ENCODE data around the gene BMPR1B.

BMPR1B gene

GRCh38 chr4:94962484-94962883 is 204.7 kb downstream of the BMPR1B start:
- Histone ChIP-seq H3K36me3 (ENCODE audit: control insufficient read depth in 1 of 2, insufficient read depth in 2 of 2, low read length in 2 of 2) (no peaks in the 10 kb centered on the region), H3K27ac (ENCODE audit: low read length) (no peak overlapping the region), H3K9me3 (ENCODE audit: control insufficient read depth in 1 of 2, low read length in 2 of 2) (peaks cover 0 to 4% of the 10 kb centered on the region in 2 donors), H3K27me3 (ENCODE audit: low read depth, low read length) (no peaks in the 10 kb centered on the region), H3K4me3 (ENCODE audit: low read depth in 1 of 2, low read length in 2 of 2) (no peak overlapping the region), H3K4me1 (ENCODE audit: control insufficient read depth in 1 of 2, insufficient read depth in 2 of 2, low read length in 2 of 2) (no peaks in the 10 kb centered on the region)

- no peaks in the 10 kb centered on the region for H3K36me3 ChIP-seq (ENCODE audit: control insufficient read depth in 1 of 2, insufficient read depth in 2 of 2, low read length in 2 of 2)
- no peaks in the 10 kb centered on the region for H3K4me1 ChIP-seq (ENCODE audit: control insufficient read depth in 1 of 2, insufficient read depth in 2 of 2, low read length in 2 of 2)
- peaks cover 0 to 4% of the 10 kb centered on the region in 2 donors for H3K9me3 ChIP-seq (ENCODE audit: control insufficient read depth in 1 of 2, low read length in 2 of 2)
- no peak overlapping the region for H3K27ac ChIP-seq (ENCODE audit: low read length)
- H3K27me3 ChIP-seq (ENCODE audit: low read depth, low read length): no peaks in the 10 kb centered on the region
- no peak overlapping the region for H3K4me3 ChIP-seq (ENCODE audit: low read depth in 1 of 2, low read length in 2 of 2)
These were observed 208.1 kb downstream of the BMPR1B start for GRCh38 chr4:94965852-94966251.

GRCh38 chr4:94968493-94968892 is 210.7 kb downstream of the BMPR1B start:
- no peaks in the 10 kb centered on the region for H3K36me3 ChIP-seq (ENCODE audit: control insufficient read depth in 1 of 2, insufficient read depth in 2 of 2, low read length in 2 of 2)
- H3K27ac ChIP-seq (ENCODE audit: low read length): no peak overlapping the region
- no peak overlapping the region for H3K4me3 ChIP-seq (ENCODE audit: low read depth in 1 of 2, low read length in 2 of 2)
- no peaks in the 10 kb centered on the region for H3K27me3 ChIP-seq (ENCODE audit: low read depth, low read length)
- H3K4me1 ChIP-seq (ENCODE audit: control insufficient read depth in 1 of 2, insufficient read depth in 2 of 2, low read length in 2 of 2): no peaks in the 10 kb centered on the region
- H3K9me3 ChIP-seq (ENCODE audit: control insufficient read depth in 1 of 2, low read length in 2 of 2): peaks cover 0 to 2% of the 10 kb centered on the region in 2 donors

- H3K9me3 ChIP-seq (ENCODE audit: control insufficient read depth in 1 of 2, low read length in 2 of 2): no peaks in the 10 kb centered on the region
- no peaks in the 10 kb centered on the region for H3K4me1 ChIP-seq (ENCODE audit: control insufficient read depth in 1 of 2, insufficient read depth in 2 of 2, low read length in 2 of 2)
- no peaks in the 10 kb centered on the region for H3K27me3 ChIP-seq (ENCODE audit: low read depth, low read length)
- no peak overlapping the region for H3K4me3 ChIP-seq (ENCODE audit: low read depth in 1 of 2, low read length in 2 of 2)
- H3K27ac ChIP-seq (ENCODE audit: low read length): no peak overlapping the region
- no peaks in the 10 kb centered on the region for H3K36me3 ChIP-seq (ENCODE audit: control insufficient read depth in 1 of 2, insufficient read depth in 2 of 2, low read length in 2 of 2)
These were observed 212.9 kb downstream of the BMPR1B start for GRCh38 chr4:94970650-94971049.

GRCh38 chr4:94974773-94975172 is 217.0 kb downstream of the BMPR1B start:
- no peak overlapping the region for H3K27ac ChIP-seq (ENCODE audit: low read length)
- no peaks in the 10 kb centered on the region for H3K36me3 ChIP-seq (ENCODE audit: control insufficient read depth in 1 of 2, insufficient read depth in 2 of 2, low read length in 2 of 2)
- no peaks in the 10 kb centered on the region for H3K9me3 ChIP-seq (ENCODE audit: control insufficient read depth in 1 of 2, low read length in 2 of 2)
- H3K27me3 ChIP-seq (ENCODE audit: low read depth, low read length): no peaks in the 10 kb centered on the region
- no peak overlapping the region for H3K4me3 ChIP-seq (ENCODE audit: low read depth in 1 of 2, low read length in 2 of 2)
- H3K4me1 ChIP-seq (ENCODE audit: control insufficient read depth in 1 of 2, insufficient read depth in 2 of 2, low read length in 2 of 2): no peaks in the 10 kb centered on the region

- H3K27ac ChIP-seq (ENCODE audit: low read length): no peak overlapping the region
- no peak overlapping the region for H3K4me3 ChIP-seq (ENCODE audit: low read depth in 1 of 2, low read length in 2 of 2)
- H3K27me3 ChIP-seq (ENCODE audit: low read depth, low read length): no peaks in the 10 kb centered on the region
- no peaks in the 10 kb centered on the region for H3K4me1 ChIP-seq (ENCODE audit: control insufficient read depth in 1 of 2, insufficient read depth in 2 of 2, low read length in 2 of 2)
- H3K36me3 ChIP-seq (ENCODE audit: control insufficient read depth in 1 of 2, insufficient read depth in 2 of 2, low read length in 2 of 2): no peaks in the 10 kb centered on the region
- no peaks in the 10 kb centered on the region for H3K9me3 ChIP-seq (ENCODE audit: control insufficient read depth in 1 of 2, low read length in 2 of 2)
These were observed 218.7 kb downstream of the BMPR1B start for GRCh38 chr4:94976371-94977011.

- H3K4me3 ChIP-seq (ENCODE audit: low read depth in 1 of 2, low read length in 2 of 2): no peak overlapping the region
- H3K27ac ChIP-seq (ENCODE audit: low read length): no peak overlapping the region
- no peaks in the 10 kb centered on the region for H3K9me3 ChIP-seq (ENCODE audit: control insufficient read depth in 1 of 2, low read length in 2 of 2)
- H3K4me1 ChIP-seq (ENCODE audit: control insufficient read depth in 1 of 2, insufficient read depth in 2 of 2, low read length in 2 of 2): no peaks in the 10 kb centered on the region
- no peaks in the 10 kb centered on the region for H3K27me3 ChIP-seq (ENCODE audit: low read depth, low read length)
- no peaks in the 10 kb centered on the region for H3K36me3 ChIP-seq (ENCODE audit: control insufficient read depth in 1 of 2, insufficient read depth in 2 of 2, low read length in 2 of 2)
These were observed 221.1 kb downstream of the BMPR1B start for GRCh38 chr4:94978904-94979303.

GRCh38 chr4:94979621-94980020 is 221.9 kb downstream of the BMPR1B start:
- Histone ChIP-seq H3K4me3 (ENCODE audit: low read depth in 1 of 2, low read length in 2 of 2) (no peak overlapping the region), H3K9me3 (ENCODE audit: control insufficient read depth in 1 of 2, low read length in 2 of 2) (no peaks in the 10 kb centered on the region), H3K4me1 (ENCODE audit: control insufficient read depth in 1 of 2, insufficient read depth in 2 of 2, low read length in 2 of 2) (no peaks in the 10 kb centered on the region), H3K27me3 (ENCODE audit: low read depth, low read length) (no peaks in the 10 kb centered on the region), H3K27ac (ENCODE audit: low read length) (no peak overlapping the region), H3K36me3 (ENCODE audit: control insufficient read depth in 1 of 2, insufficient read depth in 2 of 2, low read length in 2 of 2) (no peaks in the 10 kb centered on the region)

- peak overlapping the region; percentile 28 to 40 for H3K4me3 ChIP-seq (ENCODE audit: low read depth in 1 of 2, low read length in 2 of 2)
- peaks cover 0 to 4% of the 10 kb centered on the region in 2 donors for H3K4me1 ChIP-seq (ENCODE audit: control insufficient read depth in 1 of 2, insufficient read depth in 2 of 2, low read length in 2 of 2)
- no peaks in the 10 kb centered on the region for H3K27me3 ChIP-seq (ENCODE audit: low read depth, low read length)
- H3K27ac ChIP-seq (ENCODE audit: low read length): peak overlapping the region; percentile 5
- H3K36me3 ChIP-seq (ENCODE audit: control insufficient read depth in 1 of 2, insufficient read depth in 2 of 2, low read length in 2 of 2): no peaks in the 10 kb centered on the region
- no peaks in the 10 kb centered on the region for H3K9me3 ChIP-seq (ENCODE audit: control insufficient read depth in 1 of 2, low read length in 2 of 2)
These were observed 238.1 kb downstream of the BMPR1B start for GRCh38 chr4:94995684-94996394.

- H3K27ac ChIP-seq (ENCODE audit: low read length): no peak overlapping the region
- no peak overlapping the region for H3K4me3 ChIP-seq (ENCODE audit: low read depth in 1 of 2, low read length in 2 of 2)
- H3K4me1 ChIP-seq (ENCODE audit: control insufficient read depth in 1 of 2, insufficient read depth in 2 of 2, low read length in 2 of 2): peaks cover 0 to 4% of the 10 kb centered on the region in 2 donors
- H3K9me3 ChIP-seq (ENCODE audit: control insufficient read depth in 1 of 2, low read length in 2 of 2): no peaks in the 10 kb centered on the region
- no peaks in the 10 kb centered on the region for H3K36me3 ChIP-seq (ENCODE audit: control insufficient read depth in 1 of 2, insufficient read depth in 2 of 2, low read length in 2 of 2)
- H3K27me3 ChIP-seq (ENCODE audit: low read depth, low read length): no peaks in the 10 kb centered on the region
These were observed 242.4 kb downstream of the BMPR1B start for GRCh38 chr4:95000076-95000648.

- Histone ChIP-seq H3K4me1 (ENCODE audit: control insufficient read depth in 1 of 2, insufficient read depth in 2 of 2, low read length in 2 of 2) (no peaks in the 10 kb centered on the region), H3K36me3 (ENCODE audit: control insufficient read depth in 1 of 2, insufficient read depth in 2 of 2, low read length in 2 of 2) (no peaks in the 10 kb centered on the region), H3K4me3 (ENCODE audit: low read depth in 1 of 2, low read length in 2 of 2) (no peak overlapping the region), H3K27me3 (ENCODE audit: low read depth, low read length) (no peaks in the 10 kb centered on the region), H3K27ac (ENCODE audit: low read length) (no peak overlapping the region), H3K9me3 (ENCODE audit: control insufficient read depth in 1 of 2, low read length in 2 of 2) (no peaks in the 10 kb centered on the region)
These were observed 247.2 kb downstream of the BMPR1B start for GRCh38 chr4:95004912-95005311.
